B cell (primary cell): ENCODE data around the gene NAPSA. TPM values are rescaled to one million over a fixed set of nuclear protein-coding genes. Genes with fewer than 3 reads are reported as not detected.

ENCODE experiments used
- ATAC-seq: fragments of 200-7000 bp; cut with Tn5 transposase; one replicate; pipeline ENCODE4 v1.10.0; 2021; ENCODE audit warnings: low read depth, mild to moderate bottlenecking, moderate number of reproducible peaks, moderate library complexity
- CTCF ChIA-PET: fragments of 350-600 bp; sonication (Branson Sonifier 250); formaldehyde crosslinking; loops from one replicate; lab custom pipeline; 2021; ENCODE audit warnings: antibody characterized with exemption, inconsistent platforms; lab: Charles Lee
- POLR2A ChIA-PET: fragments of 350-600 bp; sonication (Branson Sonifier 250); formaldehyde crosslinking; loops from one replicate; lab custom pipeline; 2021; ENCODE audit warnings: antibody characterized with exemption; lab: Charles Lee
- DNase-seq: peaks from one replicate; pipeline ENCODE4 v3.0.0; 2013
- H2AFZ ChIP-seq: 2 replicates; pipeline ENCODE4 v1.6.1; 2012; ENCODE audit warnings: mild to moderate bottlenecking, low read depth, low read length; ENCODE audit not compliant: insufficient read depth, poor library complexity, severe bottlenecking
- H3K27ac ChIP-seq, 2 donors: 1 replicate in 1 of 2; 2 replicates in 1 of 2; pipeline ENCODE4 v1.5.1; 2012 to 2013; ENCODE audit warnings: low read length in 2 of 2, mild to moderate bottlenecking in 2 of 2, moderate library complexity in 1 of 2
- H3K27me3 ChIP-seq, 4 experiments: fragments of 200-600 bp in 1 of 4; sonication (generic) in 1 of 4; replicated peaks in 1 of 4; 1 replicate in 2 of 4; 2 replicates in 2 of 4; pipeline versions ENCODE4 v1.6.1 to v1.7.0; 2013 to 2016; ENCODE audit warnings: low read length in 3 of 4, mild to moderate bottlenecking in 2 of 4, mixed read lengths in 1 of 4, moderate library complexity in 1 of 4; ENCODE audit not compliant: insufficient read depth in 4 of 4, control insufficient read depth in 3 of 4; ENCODE audit errors: control extremely low read depth in 1 of 4
- H3K36me3 ChIP-seq, 2 experiments: replicated peaks in 1 of 2; 1 replicate in 1 of 2; 2 replicates in 1 of 2; pipeline versions ENCODE4 v1.6.1 to v1.7.1; 2013; ENCODE audit warnings: low read length in 1 of 2; ENCODE audit not compliant: insufficient read depth in 2 of 2, control insufficient read depth in 1 of 2; ENCODE audit errors: control extremely low read depth in 1 of 2, extremely low read depth in 1 of 2
- H3K4me1 ChIP-seq, 2 donors: fragments of 200-600 bp in 1 of 2; sonication (generic) in 1 of 2; 1 replicate in 1 of 2; 2 replicates in 1 of 2; pipeline versions ENCODE4 v1.5.1 to v1.6.1; 2013 to 2017; ENCODE audit warnings: low read length in 2 of 2; ENCODE audit not compliant: control insufficient read depth in 2 of 2, insufficient read depth in 2 of 2
- H3K4me2 ChIP-seq: replicated peaks from 2 replicates; pipeline ENCODE3; 2012; ENCODE audit warnings: mild to moderate bottlenecking, low read depth, low read length; ENCODE audit not compliant: poor library complexity, severe bottlenecking
- H3K4me3 ChIP-seq, 5 experiments: fragments of 200-600 bp in 1 of 5; sonication (generic) in 1 of 5; 1 replicate in 3 of 5; 2 replicates in 2 of 5; pipeline versions ENCODE4 v1.5.1 to v1.7.0; 2011 to 2016; ENCODE audit warnings: low read length in 4 of 5, mild to moderate bottlenecking in 4 of 5, low read depth in 2 of 5, control low read depth in 1 of 5, moderate library complexity in 1 of 5; ENCODE audit not compliant: insufficient read depth in 1 of 5; ENCODE audit errors: control extremely low read depth in 1 of 5, extremely low read depth in 1 of 5
- H3K79me2 ChIP-seq: fragments of 200-600 bp; sonication (generic); one replicate; pipeline ENCODE4 v1.6.0; 2016; ENCODE audit warnings: low read length; ENCODE audit not compliant: control insufficient read depth, insufficient read depth
- H3K9ac ChIP-seq: fragments of 200-600 bp; sonication (generic); 2 replicates; pipeline ENCODE4 v1.6.1; 2017; ENCODE audit warnings: mild to moderate bottlenecking, low read length, moderate library complexity
- H3K9me3 ChIP-seq, 3 donors: one replicate each; pipeline versions ENCODE4 v1.6.1 to v1.7.1; 2013; ENCODE audit warnings: low read length in 2 of 3; ENCODE audit not compliant: control insufficient read depth in 2 of 3, insufficient read depth in 1 of 3; ENCODE audit errors: control extremely low read depth in 1 of 3
- H4K20me1 ChIP-seq: 2 replicates; pipeline ENCODE4 v1.6.0; 2012; ENCODE audit warnings: mild to moderate bottlenecking, low read length; ENCODE audit not compliant: insufficient read depth, control insufficient read depth, poor library complexity, severe bottlenecking
- H3K27ac Mint-ChIP-seq: one replicate; pipeline ENCODE4 v1.8.0; 2021; ENCODE audit warnings: mixed read lengths
- H3K27me3 Mint-ChIP-seq: one replicate; pipeline ENCODE4 v1.8.0; 2021; ENCODE audit warnings: mixed read lengths
- H3K4me1 Mint-ChIP-seq: one replicate; pipeline ENCODE4 v1.8.0; 2021; ENCODE audit warnings: mixed read lengths
- H3K4me3 Mint-ChIP-seq: one replicate; pipeline ENCODE4 v1.8.0; 2021; ENCODE audit warnings: mixed read lengths
- H3K9me3 Mint-ChIP-seq: one replicate; pipeline ENCODE4 v1.8.0; 2022; ENCODE audit warnings: mixed read lengths; ENCODE audit not compliant: insufficient read depth
- CTCF ChIP-seq: fragments of 200-600 bp; IDR thresholded peaks from one replicate; pipeline ENCODE4 v1.8.0; 2022; ENCODE audit warnings: antibody characterized with exemption, mild to moderate bottlenecking
- EZH2 ChIP-seq: IDR thresholded peaks from 2 replicates; pipeline ENCODE4 v1.6.1; 2012; ENCODE audit warnings: borderline replicate concordance, low read depth, mild to moderate bottlenecking, moderate library complexity, low read length; ENCODE audit not compliant: insufficient read depth, poor library complexity, severe bottlenecking
- WGBS: methylation state at CpG from one replicate; pipeline ENCODE4 v1.1.5; 2013; ENCODE audit warnings: missing lambda C conversion rate; ENCODE audit not compliant: insufficient coverage; 5-methylcytosine and 5-hydroxymethylcytosine counted together
- intact Hi-C: fragments of 100-400 bp; cut with micrococcal nuclease; formaldehyde crosslinking; loops from one replicate; pipeline ENCODE4 v1.10.0; 2022
- polyA plus RNA-seq: library from polyadenylated mRNA; depleted of rRNA; stranded (reverse); fragments of >200 nt; gene quantifications from 2 replicates; pipeline ENCODE4 v1.2.3, GENCODE V29; 2012
- total RNA-seq, 2 donors: library from RNA; stranded (reverse); fragments of 120-200 nt in 1 of 2; gene quantifications; 1 replicate in 1 of 2; 2 replicates in 1 of 2; pipeline versions ENCODE4 v1.2.3 to v1.2.4, GENCODE V29; 2013 to 2022

The NAPSA gene
- total and polyA plus RNA-seq, 2 donors (not counting 1 experiment from before 2014, with no cell fraction given), result 4.0 to 4.7 TPM

- Histone ChIP-seq H3K9me3 (peaks cover 0 to 39% (median 0%) of the 10 kb centered on the region in 3 donors), H3K4me2 (peak overlapping the region; percentile 78), H3K79me2 (peaks cover 14% of the 10 kb centered on the region), H3K36me3 (peaks cover 0 to 3% of the 10 kb centered on the region in 2 experiments), H3K4me1 (peaks cover 34 to 43% of the 10 kb centered on the region in 2 donors), H4K20me1 (peaks cover 41% of the 10 kb centered on the region), H2AFZ (no peak overlapping the region), H3K4me3 (peak overlapping the region in 1 of 5 experiments; percentile 27), H3K9ac (no peak overlapping the region), H3K27me3 (peaks cover 0 to 9% (median 2%) of the 10 kb centered on the region in 4 experiments), H3K27ac (no peak overlapping the region)
- Mint-ChIP-seq H3K4me1 (peaks cover 45% of the 10 kb centered on the region), H3K27me3 (peaks cover 12% of the 10 kb centered on the region), H3K27ac (no peak overlapping the region), H3K4me3 (peak overlapping the region; percentile 26), H3K9me3 (peaks cover 4% of the 10 kb centered on the region)
- ChIA-PET CTCF (interaction anchor here (0.7 to 1.1 kb wide), 2 partner anchors 32 to 454 kb away, joined by 3 to 6 read pairs; no protein-coding TSS in a partner anchor), POLR2A (interaction anchor here (0.7 to 0.8 kb wide), 3 partner anchors 15 to 1450 kb away, joined by 3 to 16 read pairs (median 9); no protein-coding TSS in a partner anchor)
- peak; percentile 86 for DNase-seq
- 3% methylated on average over 37 of the region's 48 CpGs for WGBS
- peak; percentile 14 for ATAC-seq
- intact Hi-C loops, result loop anchor here (2.0 to 5.0 kb wide), 2 partner anchors 31 to 1993 kb away; no protein-coding TSS in a partner anchor
- TF ChIP-seq EZH2 (no peak), CTCF (no peak)
Measured at GRCh38 chr19:50325310-50326100, 39.9 kb downstream of the NAPSA start.

GRCh38 chr19:50324331-50324730, 41.1 kb downstream of the NAPSA start:
- Mint-ChIP-seq H3K4me1 (peaks cover 34% of the 10 kb centered on the region), H3K27me3 (peaks cover 12% of the 10 kb centered on the region), H3K9me3 (peaks cover under 1% of the 10 kb centered on the region), H3K27ac (no peak overlapping the region), H3K4me3 (no peak overlapping the region)
- no peak for ATAC-seq
- H3K4me1 ChIP-seq, result peaks cover 23 to 32% of the 10 kb centered on the region in 2 donors
- no peak overlapping the region for H3K4me2 ChIP-seq
- no peak overlapping the region for H3K4me3 ChIP-seq
- TF ChIP-seq CTCF (no peak), EZH2 (no peak)
- DNase-seq, result no peak
- H2AFZ ChIP-seq, result no peak overlapping the region
- intact Hi-C loops, result loop anchor here (2.0 kb wide), 1 partner anchor 32 kb away; no protein-coding TSS in a partner anchor
- CTCF ChIA-PET, result no interaction called here
- H4K20me1 ChIP-seq, result peaks cover 41% of the 10 kb centered on the region
- WGBS, result 87% methylated on average over 11 of the region's 11 CpGs
- peaks cover 0 to 9% (median 2%) of the 10 kb centered on the region in 4 experiments for H3K27me3 ChIP-seq
- H3K27ac ChIP-seq, result no peak overlapping the region
- POLR2A ChIA-PET, result no interaction called here
- peaks cover 0 to 27% (median 0%) of the 10 kb centered on the region in 3 donors for H3K9me3 ChIP-seq
- H3K36me3 ChIP-seq, result peaks cover 0 to 3% of the 10 kb centered on the region in 2 experiments
- peaks cover 14% of the 10 kb centered on the region for H3K79me2 ChIP-seq
- no peak overlapping the region for H3K9ac ChIP-seq
